DMS114 treated with DMSO at 0.1 percent for 48 hours (cell line): ENCODE measurements around the gene TDP1.

Experiments used
- DNase-seq: peaks from one replicate; lab custom pipeline; 2025; ENCODE audit not compliant: unreplicated experiment; lab: John Stamatoyannopoulos, UW

Gene TDP1

DNA sequence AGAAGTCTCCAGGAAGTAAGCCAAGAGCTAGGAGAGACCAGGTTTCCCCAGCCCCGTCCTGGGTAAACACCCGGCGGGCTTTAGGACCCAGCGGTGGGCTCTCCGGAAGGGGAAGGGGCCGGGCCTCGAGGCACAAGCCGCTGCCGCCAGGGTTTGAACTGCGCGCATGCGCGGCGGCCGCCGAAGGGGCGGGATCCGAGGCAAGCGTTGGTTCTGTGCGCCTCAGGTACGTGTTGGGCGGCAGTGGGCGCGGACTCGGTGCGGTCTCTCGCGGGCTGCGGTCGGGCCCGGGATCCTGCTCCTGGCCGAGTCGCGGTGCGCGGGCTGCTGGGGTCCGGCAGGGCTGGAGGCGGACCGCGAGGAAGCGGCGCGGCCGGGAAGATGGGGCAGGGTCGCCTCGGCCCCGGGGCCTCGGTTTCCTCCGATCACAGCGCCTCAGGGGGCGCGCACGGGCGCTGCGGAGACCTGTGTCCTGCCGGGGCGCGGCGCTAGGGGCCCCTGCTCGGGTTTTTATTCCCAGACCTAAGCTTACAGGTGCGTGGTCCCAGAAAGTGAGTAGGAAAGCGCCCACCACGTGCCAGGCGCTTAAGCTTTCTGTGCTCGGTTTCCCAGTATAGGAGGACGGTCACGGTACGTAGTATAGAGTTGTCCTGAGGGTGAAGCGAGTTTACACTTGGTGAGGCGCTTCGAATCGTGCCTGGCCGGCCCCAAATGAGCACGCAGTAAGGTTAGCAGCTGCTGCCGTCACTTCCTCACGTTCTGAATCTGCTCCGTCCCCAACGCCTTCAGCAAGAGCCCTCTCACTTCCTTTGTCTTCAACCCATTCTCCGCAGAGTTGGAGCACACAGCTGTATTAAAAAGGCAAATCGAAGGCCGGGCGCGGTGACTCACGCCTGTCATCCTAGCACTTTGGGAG is at the start of gene TDP1:
Gene TDP1 (plus strand): TSS at position 183 of the 916 bp plus-strand sequence. CDS start 7,188 bp downstream, outside the sequence.
- peak; percentile 88 for DNase-seq

DNA sequence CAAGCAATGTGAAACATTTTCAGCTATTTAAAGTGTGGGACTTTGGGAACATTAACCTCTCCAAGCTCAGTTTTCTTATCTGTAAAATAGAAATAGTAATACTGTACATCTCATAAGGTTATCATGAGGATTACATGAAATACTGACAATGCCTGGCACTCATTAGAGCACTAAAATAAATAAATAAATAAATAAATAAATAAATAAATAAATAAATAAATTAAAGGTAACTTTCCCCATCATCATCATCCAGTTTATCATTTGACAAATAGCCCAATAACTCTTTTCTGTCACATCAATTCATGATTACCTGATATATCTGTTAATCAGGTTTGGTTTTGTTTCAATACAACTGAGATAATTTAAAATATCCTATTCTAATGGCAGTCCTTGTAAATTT is 49.7 kb upstream of the TDP1 start:
- DNase-seq, result no peak

DNA sequence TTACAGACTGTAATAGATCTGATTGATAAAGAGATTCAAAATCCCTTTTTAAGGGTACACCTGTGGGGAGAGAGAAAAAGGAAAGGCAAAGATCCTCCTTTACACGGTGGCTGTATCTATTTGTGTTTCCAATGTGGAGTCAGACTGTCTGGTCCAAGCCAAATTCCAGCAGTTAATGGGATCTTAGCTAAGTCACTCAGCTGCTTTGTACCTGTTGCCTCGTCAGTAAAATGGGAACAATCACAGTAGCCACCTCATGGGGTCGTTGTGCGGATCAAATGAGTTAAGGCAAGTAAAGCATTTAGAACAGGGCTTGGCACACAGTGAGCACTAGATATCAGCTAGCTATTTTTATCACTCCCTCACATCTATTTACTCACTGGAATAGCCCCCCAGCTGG is 48.1 kb upstream of the TDP1 start:
- DNase-seq, result no peak

DNA sequence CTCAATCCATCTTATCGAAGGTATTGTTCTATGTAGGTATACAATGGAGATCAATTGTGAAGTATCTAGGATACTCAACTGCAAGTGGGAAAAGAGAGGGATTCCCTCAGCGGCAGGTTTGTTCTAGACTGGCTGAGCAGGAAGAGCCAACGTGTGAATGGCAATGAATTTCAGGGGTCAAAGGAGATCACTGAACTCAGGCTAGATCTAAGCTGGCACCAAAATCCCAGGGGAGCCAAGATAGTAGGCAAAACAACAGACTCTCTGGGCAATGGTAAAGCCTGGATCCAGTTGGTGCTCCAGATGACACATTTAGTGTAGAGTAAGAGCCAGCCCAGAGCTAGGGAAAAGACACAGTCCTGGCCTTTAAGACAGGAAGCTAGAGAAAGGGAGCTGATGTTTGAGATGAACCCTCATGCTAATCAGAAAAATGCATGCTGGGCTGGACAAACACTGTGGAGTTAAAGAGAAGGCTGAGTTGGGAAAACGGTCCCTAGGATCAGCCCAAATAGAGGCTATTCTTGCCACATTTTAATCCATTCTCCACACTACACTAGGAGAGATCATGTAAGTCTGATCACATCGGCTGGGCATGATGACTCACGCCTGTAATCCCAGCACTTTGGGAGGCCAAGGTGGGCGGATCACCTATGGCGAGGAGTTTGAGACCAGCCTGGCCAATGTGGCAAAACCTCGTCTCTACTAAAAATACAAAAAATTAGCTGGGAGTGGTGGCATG is 46.8 kb upstream of the TDP1 start:
- DNase-seq, result no peak

DNA sequence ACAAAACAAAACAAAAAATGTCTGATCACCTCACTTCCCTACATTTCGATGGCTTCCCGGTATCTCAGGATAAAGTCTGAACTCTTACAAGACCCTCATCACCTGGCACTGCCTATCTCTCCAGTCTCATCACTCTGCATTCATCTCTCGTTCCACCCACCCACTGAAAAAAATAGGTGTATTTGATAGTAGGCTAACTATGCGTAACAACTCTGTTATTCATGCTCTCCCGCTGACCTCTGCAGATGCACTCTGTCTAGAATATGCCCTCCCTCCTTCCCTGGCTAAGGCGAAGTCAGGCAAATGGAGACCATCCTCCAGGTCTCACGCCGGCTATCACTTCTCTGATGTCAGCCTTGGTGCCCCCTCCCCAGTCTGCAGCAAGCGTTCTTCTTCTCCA is 46.1 kb upstream of the TDP1 start:
- no peak for DNase-seq

DNA sequence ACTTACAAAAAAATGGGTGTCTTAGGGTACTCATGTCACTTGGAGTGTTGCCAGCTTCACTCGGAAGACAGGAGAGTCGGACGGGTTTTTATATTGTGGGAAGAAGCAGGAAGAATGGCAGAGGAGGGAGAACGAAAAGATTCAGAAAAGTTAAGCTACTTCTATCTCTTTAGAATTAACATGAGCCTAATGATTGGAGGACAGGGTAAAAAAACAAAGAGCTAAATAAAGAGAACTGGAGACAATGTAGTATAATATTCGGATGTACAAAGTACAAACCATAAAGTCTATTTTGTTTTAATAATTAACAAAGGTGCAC is 45.1 kb upstream of the TDP1 start:
- no peak for DNase-seq

DNA sequence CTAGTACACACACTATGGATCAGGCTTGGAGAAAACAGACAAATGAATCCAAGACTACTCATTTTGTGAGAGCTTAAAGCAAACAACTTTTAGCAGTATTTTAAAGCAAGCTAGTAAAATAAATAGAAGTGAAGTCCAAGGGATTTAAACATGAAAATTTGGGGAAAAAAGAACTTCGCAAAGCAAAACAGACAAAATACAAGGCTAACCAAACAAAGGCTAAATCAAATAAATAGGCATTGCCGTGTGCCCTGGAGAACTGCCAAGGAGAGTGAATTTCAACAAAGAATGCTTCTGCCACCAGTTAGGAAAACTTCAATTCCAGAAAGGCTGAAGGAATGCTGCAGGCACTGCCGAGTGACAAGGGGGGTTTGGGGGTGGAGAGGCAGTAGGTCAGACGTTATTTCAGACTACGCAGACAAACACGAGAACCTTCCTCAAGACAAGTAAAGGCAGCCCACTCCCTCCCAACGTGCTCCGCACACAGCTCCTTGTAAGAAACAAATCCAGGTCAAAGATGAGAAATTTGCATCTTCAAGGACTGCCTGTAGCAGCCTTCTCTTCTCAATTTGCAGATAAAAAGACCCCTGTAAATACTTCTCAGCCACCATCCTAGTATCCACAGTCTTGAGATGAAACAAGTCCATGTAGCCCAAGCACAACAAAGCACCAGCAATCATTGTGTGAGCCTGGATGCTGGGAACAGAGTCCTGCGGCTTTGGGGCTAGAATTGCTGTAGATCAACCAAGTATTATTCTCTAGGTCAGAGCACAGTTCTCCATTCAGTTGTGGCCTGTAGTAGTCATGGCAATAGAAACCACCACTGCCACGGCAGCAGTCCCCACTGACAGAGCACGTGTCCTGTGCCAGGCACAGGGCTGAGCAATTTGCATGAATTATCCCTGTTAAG is 44.5 kb upstream of the TDP1 start:
- DNase-seq, result no peak

DNA sequence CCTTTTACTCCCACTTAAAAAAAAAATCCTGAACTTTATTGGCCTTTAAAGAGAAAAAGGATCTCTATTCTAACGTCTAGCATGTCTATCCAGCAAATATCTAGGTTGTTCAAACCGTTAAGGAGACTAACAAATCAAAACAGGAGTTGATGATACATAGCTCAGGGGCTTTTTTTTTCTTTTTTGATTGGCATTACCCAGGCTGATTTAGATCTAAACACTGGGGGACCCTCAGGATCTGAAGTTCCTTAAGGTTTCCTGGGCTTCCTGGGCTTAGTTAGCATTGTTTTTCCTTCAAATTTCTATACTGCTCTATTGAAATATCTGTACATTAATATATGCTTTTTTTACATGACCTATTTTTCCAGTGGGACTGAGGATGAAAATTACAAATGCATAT is 43.5 kb upstream of the TDP1 start:
- no peak for DNase-seq

DNA sequence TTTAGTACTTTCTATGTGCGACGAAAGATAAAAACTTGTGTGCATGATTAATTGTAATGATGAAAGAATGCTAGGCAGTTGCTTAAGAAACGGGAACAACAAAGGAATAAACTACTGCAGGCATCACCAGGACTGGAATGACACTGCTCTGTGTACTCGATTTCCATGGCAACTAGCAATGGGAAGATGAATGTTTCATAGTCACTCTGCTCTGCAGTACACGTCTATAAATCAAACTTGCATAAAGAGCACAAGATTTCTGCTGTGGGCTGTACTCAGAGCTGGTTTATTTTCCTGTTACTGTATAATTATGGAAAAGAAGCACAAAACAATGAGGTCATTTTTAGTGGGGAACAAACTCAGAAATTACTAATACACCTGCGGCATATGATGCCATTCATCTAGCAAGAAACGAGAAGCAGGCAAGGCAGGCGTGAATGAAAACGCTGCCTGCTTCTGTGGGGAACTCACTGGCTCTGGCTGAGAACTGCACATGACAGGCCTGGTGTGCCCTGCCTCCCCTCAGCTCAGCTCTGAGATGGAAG is 43.0 kb upstream of the TDP1 start:
- DNase-seq, result no peak

DNA sequence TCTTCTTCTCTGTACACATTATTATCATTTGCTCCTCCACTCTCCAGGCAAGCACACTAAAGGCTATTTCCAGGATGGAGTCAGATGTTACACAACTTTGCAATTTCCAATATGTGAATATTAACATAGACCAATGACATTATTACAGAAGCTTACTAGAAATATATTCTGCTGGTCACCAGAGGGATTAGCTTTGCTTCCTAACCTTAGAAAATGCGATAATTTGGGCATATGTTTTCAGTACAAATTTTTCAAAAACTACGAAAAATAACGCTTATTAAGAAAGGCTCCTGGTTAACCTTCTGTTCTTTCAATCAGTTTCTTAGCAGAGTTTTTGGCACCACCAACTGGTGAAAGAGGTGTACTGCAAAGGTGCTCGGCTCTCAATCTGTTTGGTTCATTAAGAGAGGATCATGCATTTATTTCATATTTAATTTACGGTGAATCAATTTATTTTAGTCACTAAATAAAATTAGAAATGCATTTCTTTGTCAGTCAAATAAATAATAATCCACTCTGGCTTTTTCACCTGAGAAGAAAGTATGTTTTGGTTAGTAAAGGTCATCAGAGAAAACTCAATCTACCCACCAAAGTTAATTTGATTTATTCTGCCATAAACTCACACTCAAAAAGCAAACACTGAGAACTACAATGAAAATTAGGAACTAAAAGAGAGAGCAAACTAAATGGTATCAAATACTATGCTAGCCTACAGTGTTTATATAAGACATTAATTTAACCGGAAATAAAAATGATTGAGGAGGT is 40.4 kb upstream of the TDP1 start:
- DNase-seq, result peak; percentile 47

DNA sequence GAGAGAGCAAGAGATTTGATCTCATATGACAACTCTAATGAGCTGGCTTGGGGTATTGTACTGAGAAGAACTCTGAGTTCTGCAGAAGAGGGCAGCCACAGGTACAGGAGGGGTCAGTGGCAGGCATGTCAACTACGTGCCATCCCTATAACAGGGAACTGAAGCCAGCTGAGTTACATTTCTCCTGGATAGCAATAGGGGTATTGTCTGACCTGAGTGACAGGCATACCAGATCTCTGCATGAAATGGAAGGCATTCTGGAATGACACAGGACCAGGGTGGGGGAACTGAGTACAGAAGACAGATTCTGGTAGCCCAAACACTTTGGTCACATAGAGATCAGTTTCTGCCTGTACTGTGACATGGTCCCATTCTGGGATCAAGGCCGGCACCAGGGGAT is 37.0 kb upstream of the TDP1 start:
- DNase-seq, result no peak

DNA sequence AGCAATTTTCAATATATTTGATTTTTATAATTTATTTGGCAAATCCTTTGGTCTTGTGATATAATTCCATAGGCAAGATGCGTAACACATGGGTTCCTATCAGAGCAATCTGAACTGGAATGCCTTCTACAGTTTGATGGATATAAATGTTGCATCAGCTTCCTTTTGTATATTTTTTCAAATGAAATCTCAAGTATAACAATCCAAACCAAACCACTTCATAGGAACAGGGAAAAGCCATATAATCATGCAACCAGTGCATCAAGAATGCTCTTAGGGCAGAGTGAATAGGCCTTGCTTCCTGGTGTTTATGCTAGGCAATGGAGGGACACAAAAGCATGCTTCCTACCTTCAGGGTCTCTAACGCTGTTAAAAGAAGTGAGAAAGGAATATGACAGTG is 35.7 kb upstream of the TDP1 start:
- no peak for DNase-seq

DNA sequence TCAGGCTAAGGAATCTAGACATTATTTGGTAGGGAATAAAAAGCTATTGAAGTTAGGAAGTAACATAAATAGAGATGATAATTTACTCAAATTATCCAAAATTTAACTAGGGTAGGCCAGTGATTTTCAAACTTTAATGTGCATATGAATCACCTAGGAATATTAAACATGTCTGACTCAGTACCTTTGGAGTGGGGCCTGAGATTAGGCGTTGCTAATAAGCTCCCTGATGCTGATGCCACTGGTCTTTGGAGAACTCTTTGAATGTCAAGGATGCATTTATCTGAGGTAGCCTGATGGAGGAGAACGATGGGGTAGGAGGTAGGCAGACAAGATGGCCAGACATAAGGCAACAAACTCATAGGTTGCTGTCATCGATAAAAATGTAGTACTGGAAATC is 34.4 kb upstream of the TDP1 start:
- DNase-seq, result no peak

DNA sequence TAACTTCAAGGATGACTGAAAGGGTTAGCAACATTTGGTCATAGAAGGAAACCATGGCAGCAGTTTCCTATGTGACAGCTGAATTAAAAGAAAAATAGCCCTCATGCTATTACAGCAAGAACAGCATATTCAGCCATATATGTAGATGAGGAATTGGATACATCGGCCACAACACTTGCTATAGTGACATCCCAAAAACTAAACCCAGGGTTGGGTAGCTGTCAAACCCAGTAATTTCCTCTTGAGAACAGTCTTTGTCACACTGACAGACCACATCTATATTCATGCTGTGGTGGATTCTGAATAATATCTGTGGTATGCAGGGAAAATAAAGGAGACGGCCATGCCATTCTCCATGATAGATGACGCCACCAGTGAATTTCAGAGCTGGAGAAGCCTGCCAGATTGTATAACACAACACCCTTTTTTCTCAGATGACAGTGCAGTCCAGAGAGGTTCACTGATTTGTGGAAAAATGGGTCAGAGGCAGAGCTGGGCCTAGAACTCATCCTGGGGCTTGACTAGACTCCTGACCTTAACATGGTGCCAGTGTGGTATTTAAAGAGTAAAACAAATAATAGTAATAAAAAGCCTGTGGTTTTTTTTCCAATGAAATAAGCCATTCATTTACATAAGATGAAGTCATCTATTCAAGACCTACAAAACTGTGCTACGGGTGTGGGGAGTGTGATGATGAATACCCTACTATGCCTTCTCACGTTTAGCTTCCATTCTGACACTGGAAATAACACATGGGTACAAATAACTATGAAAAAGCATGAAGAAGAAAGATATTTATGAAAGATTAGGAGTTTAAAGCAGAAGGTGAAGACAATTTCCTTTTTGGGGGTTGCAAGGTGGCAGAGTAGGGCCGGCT is 33.5 kb upstream of the TDP1 start:
- DNase-seq, result no peak

DNA sequence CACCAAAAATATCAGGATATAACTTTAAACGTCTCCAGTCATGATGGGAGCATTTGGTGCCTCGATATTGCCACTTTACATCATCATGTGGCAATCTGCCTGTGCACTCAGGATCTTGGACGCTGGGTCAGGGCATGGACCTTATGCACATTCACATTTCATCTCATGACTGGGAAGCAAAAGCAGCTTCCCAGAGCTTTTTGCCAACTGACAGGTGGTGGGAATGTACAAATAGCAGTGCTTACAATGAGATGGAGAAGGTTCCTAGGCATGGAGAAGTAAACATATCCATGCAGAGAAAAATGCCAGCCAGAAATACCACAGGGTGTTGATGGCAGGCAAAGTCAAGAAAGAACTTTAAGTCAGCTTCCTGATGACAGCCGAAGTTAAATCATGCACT is 31.5 kb upstream of the TDP1 start:
- DNase-seq, result no peak

DNA sequence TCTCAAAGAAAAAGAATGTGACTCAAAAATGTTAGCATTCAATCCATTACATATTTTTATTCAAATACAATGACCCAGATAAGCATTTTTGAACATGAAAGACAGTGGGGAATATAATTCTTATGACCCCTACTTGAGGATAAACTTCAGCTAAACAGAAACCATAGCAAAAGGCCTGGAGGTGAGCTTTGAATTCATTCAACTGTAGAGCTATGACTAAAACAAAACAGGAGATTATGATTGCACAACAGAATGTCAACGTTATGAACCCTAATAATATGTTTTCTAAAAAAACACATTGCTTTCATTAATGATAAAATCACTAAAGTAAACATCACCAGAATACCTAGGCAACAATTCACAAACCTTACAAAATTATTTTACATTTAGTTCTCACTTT is 29.0 kb upstream of the TDP1 start:
- no peak for DNase-seq

DNA sequence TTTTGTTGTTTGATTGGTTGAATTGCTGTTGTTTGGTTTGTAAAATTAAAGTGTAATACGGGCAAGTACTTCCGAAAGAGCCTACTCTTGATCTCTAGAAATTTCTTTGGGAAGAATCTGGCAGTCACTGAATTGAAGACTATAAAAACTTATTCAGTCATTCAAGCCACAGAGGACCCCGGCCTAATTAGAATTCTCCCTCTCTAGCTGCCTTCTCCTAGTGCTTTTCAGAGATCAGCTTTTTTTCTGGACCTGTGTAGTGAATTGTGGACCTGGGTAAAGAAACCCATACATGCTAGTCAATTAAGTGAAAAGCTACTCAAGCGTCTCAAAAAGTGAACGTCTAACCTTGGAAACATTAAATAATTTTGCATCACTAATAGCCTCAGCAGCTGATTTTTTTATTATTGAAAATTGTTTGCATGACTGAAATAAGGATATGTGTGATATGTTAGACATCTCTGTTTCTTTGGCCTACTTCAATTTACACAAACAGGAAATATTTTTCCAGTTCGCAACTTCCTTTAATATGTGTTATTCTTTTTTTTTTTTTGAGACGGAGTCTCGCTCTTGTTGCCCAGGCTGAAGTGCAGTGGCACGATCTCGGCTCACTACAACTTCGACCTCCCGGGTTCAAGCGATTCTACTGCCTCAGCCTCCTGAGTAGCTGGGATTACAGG is 28.4 kb upstream of the TDP1 start:
- no peak for DNase-seq

DNA sequence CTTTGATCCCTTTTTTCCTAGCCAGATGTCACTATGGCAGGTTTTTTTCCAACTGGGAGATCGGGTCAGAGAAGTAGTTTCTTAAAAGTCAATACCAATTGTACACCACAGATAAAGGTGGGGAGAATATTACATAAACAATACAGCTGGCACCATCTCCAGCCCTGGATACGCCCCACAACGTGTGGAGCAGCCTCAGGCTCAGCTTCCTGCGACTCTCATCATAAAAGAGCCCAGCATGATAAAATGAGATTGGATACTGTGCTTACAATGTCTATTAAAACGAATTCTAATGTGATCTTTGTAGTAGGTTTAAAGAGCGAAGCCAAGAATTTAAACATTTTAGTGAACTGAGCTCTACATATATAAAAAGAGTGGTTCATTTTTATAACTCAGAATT is 22.7 kb upstream of the TDP1 start:
- no peak for DNase-seq

DNA sequence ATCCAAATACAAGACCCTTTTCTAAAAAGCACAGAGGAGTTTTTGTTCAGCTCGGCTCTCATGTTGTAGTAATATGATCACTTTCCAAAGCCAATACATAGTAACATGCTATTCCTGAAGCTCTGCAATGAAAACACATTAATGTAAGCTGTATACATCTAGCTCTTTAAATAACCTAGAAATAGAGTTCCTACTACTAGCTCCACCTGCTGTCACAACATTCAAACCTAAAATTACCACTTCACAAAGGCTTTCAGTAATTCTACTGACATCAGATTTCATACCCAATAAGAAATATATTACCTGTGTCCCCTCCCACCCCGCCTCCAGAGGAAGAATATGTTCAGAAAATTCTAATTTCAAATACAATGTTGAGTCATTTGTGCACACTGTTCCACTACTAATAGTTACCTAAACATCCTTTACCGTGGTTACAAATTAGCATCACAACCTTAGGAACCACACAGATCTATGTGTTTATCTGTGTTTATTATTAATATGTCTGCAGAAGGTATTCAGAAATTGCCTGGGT is 19.0 kb upstream of the TDP1 start:
- peak; percentile 3 for DNase-seq
